Measurements from ENCODE around the gene CAMK2N2.

Gene CAMK2N2

GRCh38 chr3:184259878-184260723 lies 1.3 kb downstream of the CAMK2N2 start:
- Histone ChIP-seq H3K4me2 (ENCODE audit: low read depth, low read length) (peak overlapping the region; percentile 90), H3K9me3 (replicated peaks; ENCODE audit: insufficient read depth, low read length) (no peaks in the 10 kb centered on the region), H3F3A (ENCODE audit: insufficient read depth, low read length) (peaks cover 7% of the 10 kb centered on the region), H2AFZ (ENCODE audit: low read length) (peak overlapping the region; percentile 57), H3K36me3 (replicated peaks; ENCODE audit: insufficient read depth, low read length) (no peaks in the 10 kb centered on the region), H3K9me2 (replicated peaks; ENCODE audit: insufficient read depth, low read length) (no peaks in the 10 kb centered on the region), H3K27ac (ENCODE audit: low read length) (no peak overlapping the region), H3K4me1 (ENCODE audit: low read length) (peaks cover 10% of the 10 kb centered on the region), H3K9ac (ENCODE audit: low read length) (no peak overlapping the region), H4K20me1 (ENCODE audit: insufficient read depth, low read length) (peaks cover 7% of the 10 kb centered on the region), H3K4me3 (ENCODE audit: low read length) (peak overlapping the region; percentile 58), H3K27me3 (replicated peaks; ENCODE audit: insufficient read depth, low read length) (peaks cover 30% of the 10 kb centered on the region), H3K79me2 (ENCODE audit: low read length) (no peaks in the 10 kb centered on the region)
- peak; percentile 49 for DNase-seq
- TF ChIP-seq EZH2phosphoT487 (IDR thresholded peaks at IDR 0.05; ENCODE audit: low read length): no peak
- TF ChIP-seq EZH2 (optimal IDR thresholded peaks at IDR 0.05; ENCODE audit: low read depth, low read length): no peak
- TF ChIP-seq CTCF (IDR thresholded peaks at IDR 0.05; ENCODE audit: low read length): no peak

DNA sequence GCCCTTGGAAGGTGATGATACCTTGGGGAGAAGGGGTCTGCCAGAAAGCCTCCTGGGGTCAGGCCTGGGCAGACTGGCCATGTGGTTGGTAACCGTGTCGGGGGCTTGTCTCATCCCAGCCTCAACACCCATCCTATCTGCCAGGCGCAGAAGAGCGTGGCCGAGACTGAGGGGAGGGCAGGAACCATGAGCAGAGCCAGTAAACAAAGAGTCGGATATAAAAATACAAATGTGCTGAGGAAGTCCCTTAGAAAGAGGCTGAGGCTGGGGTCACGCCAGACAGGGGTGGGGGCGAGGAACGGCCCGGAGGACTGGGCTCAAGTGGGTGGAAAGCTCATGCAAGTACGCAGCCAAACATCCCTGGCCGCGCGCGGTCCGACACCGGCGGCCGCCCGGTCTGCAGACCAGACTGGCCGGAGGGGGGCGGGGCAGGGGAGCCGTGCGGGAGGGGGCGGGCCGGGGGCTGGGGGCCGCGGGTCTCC lies 1.9 kb downstream of the CAMK2N2 start:
- peaks cover 7% of the 10 kb centered on the region for H4K20me1 ChIP-seq (ENCODE audit: insufficient read depth, low read length)
- H3K27me3 ChIP-seq (replicated peaks; ENCODE audit: insufficient read depth, low read length): peaks cover 24% of the 10 kb centered on the region
- peaks cover 7% of the 10 kb centered on the region for H3F3A ChIP-seq (ENCODE audit: insufficient read depth, low read length)
- no peaks in the 10 kb centered on the region for H3K9me3 ChIP-seq (replicated peaks; ENCODE audit: insufficient read depth, low read length)
- H3K4me1 ChIP-seq (ENCODE audit: low read length): peaks cover 10% of the 10 kb centered on the region
- H3K4me2 ChIP-seq (ENCODE audit: low read depth, low read length): no peak overlapping the region
- no peak for DNase-seq
- H3K27ac ChIP-seq (ENCODE audit: low read length): no peak overlapping the region
- H3K4me3 ChIP-seq (ENCODE audit: low read length): no peak overlapping the region
- H3K9me2 ChIP-seq (replicated peaks; ENCODE audit: insufficient read depth, low read length): no peaks in the 10 kb centered on the region
- no peak overlapping the region for H2AFZ ChIP-seq (ENCODE audit: low read length)
- no peaks in the 10 kb centered on the region for H3K36me3 ChIP-seq (replicated peaks; ENCODE audit: insufficient read depth, low read length)
- no peak overlapping the region for H3K9ac ChIP-seq (ENCODE audit: low read length)
- TF ChIP-seq EZH2 (optimal IDR thresholded peaks at IDR 0.05; ENCODE audit: low read depth, low read length): no peak
- no peaks in the 10 kb centered on the region for H3K79me2 ChIP-seq (ENCODE audit: low read length)

DNA sequence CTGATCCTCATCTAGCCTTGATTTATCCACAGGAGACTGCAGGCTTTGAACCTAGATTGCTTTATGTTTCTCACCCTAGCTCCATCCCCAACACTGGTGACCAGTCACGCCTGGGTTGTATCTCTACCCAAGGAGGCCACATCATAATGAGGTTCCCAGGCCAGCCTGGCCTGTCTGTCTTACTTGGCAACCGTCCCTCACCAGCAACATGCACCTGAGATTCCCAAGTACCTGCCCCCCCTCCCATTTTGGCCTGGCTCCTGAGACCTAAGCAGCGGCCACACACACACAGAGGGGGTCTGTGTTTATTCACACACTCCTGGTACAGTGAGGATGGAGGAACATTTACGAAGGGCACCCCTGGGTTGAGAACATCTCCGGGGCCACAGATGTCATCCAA lies 2.4 kb downstream of the CAMK2N2 start:
- Histone ChIP-seq H3K9ac (ENCODE audit: low read length) (no peak overlapping the region), H3K36me3 (replicated peaks; ENCODE audit: insufficient read depth, low read length) (no peaks in the 10 kb centered on the region), H3K27ac (ENCODE audit: low read length) (no peak overlapping the region), H3K4me3 (ENCODE audit: low read length) (no peak overlapping the region), H3K9me3 (replicated peaks; ENCODE audit: insufficient read depth, low read length) (no peaks in the 10 kb centered on the region), H3F3A (ENCODE audit: insufficient read depth, low read length) (peaks cover 7% of the 10 kb centered on the region), H3K4me1 (ENCODE audit: low read length) (peaks cover 10% of the 10 kb centered on the region), H2AFZ (ENCODE audit: low read length) (no peak overlapping the region), H3K79me2 (ENCODE audit: low read length) (no peaks in the 10 kb centered on the region), H4K20me1 (ENCODE audit: insufficient read depth, low read length) (peaks cover 7% of the 10 kb centered on the region), H3K27me3 (replicated peaks; ENCODE audit: insufficient read depth, low read length) (peaks cover 24% of the 10 kb centered on the region), H3K4me2 (ENCODE audit: low read depth, low read length) (no peak overlapping the region), H3K9me2 (replicated peaks; ENCODE audit: insufficient read depth, low read length) (no peaks in the 10 kb centered on the region)
- no peak for DNase-seq
- no peak for TF ChIP-seq EZH2 (optimal IDR thresholded peaks at IDR 0.05; ENCODE audit: low read depth, low read length)
- TF ChIP-seq CTCF (IDR thresholded peaks at IDR 0.05; ENCODE audit: low read length): no peak
- no peak for TF ChIP-seq EZH2phosphoT487 (IDR thresholded peaks at IDR 0.05; ENCODE audit: low read length)

Data from MM.1S (cell line).